Measurements from ENCODE around the gene ITPR1.

ITPR1 gene

GRCh38 chr3:4698125-4698821 lies 205.1 kb downstream of the ITPR1 start:
- H3K4me3 ChIP-seq (ENCODE audit: low read depth, low read length), result no peak overlapping the region
- TF ChIP-seq MAX (IDR thresholded peaks at IDR 0.05; ENCODE audit: low read depth, low read length) (no peak), CTCF (IDR thresholded peaks at IDR 0.05; ENCODE audit: low read depth, low read length) (no peak), POLR2A (IDR thresholded peaks at IDR 0.05; ENCODE audit: extremely low read depth, insufficient read length) (no peak), MYC (IDR thresholded peaks at IDR 0.05; ENCODE audit: low read depth, low read length) (no peak)
- no peak for DNase-seq (ENCODE audit: low read depth)

- TF ChIP-seq POLR2A (IDR thresholded peaks at IDR 0.05; ENCODE audit: extremely low read depth, insufficient read length), result no peak
- TF ChIP-seq MAX (IDR thresholded peaks at IDR 0.05; ENCODE audit: low read depth, low read length), result no peak
- TF ChIP-seq MYC (IDR thresholded peaks at IDR 0.05; ENCODE audit: low read depth, low read length), result no peak
- TF ChIP-seq CTCF (IDR thresholded peaks at IDR 0.05; ENCODE audit: low read depth, low read length), result no peak
- DNase-seq (ENCODE audit: low read depth), result no peak
- no peak overlapping the region for H3K4me3 ChIP-seq (ENCODE audit: low read depth, low read length)
Observed at GRCh38 chr3:4703054-4703480, 209.9 kb downstream of the ITPR1 start.

GRCh38 chr3:4704552-4704951 lies 211.4 kb downstream of the ITPR1 start:
- peak; percentile 19 for DNase-seq (ENCODE audit: low read depth)
- TF ChIP-seq POLR2A (IDR thresholded peaks at IDR 0.05; ENCODE audit: extremely low read depth, insufficient read length), result no peak
- TF ChIP-seq MYC (IDR thresholded peaks at IDR 0.05; ENCODE audit: low read depth, low read length), result no peak
- no peak for TF ChIP-seq CTCF (IDR thresholded peaks at IDR 0.05; ENCODE audit: low read depth, low read length)
- TF ChIP-seq MAX (IDR thresholded peaks at IDR 0.05; ENCODE audit: low read depth, low read length), result no peak
- no peak overlapping the region for H3K4me3 ChIP-seq (ENCODE audit: low read depth, low read length)

GRCh38 chr3:4707324-4707723 lies 214.2 kb downstream of the ITPR1 start:
- TF ChIP-seq POLR2A (IDR thresholded peaks at IDR 0.05; ENCODE audit: extremely low read depth, insufficient read length) (no peak), MYC (IDR thresholded peaks at IDR 0.05; ENCODE audit: low read depth, low read length) (no peak), CTCF (IDR thresholded peaks at IDR 0.05; ENCODE audit: low read depth, low read length) (no peak), MAX (IDR thresholded peaks at IDR 0.05; ENCODE audit: low read depth, low read length) (no peak)
- no peak for DNase-seq (ENCODE audit: low read depth)
- no peak overlapping the region for H3K4me3 ChIP-seq (ENCODE audit: low read depth, low read length)

GRCh38 chr3:4708230-4708629 lies 215.1 kb downstream of the ITPR1 start:
- no peak for DNase-seq (ENCODE audit: low read depth)
- TF ChIP-seq MYC (IDR thresholded peaks at IDR 0.05; ENCODE audit: low read depth, low read length) (no peak), MAX (IDR thresholded peaks at IDR 0.05; ENCODE audit: low read depth, low read length) (no peak), CTCF (IDR thresholded peaks at IDR 0.05; ENCODE audit: low read depth, low read length) (no peak), POLR2A (IDR thresholded peaks at IDR 0.05; ENCODE audit: extremely low read depth, insufficient read length) (no peak)
- no peak overlapping the region for H3K4me3 ChIP-seq (ENCODE audit: low read depth, low read length)

Data from NB4 (cell line).